CD4-positive, alpha-beta T cell treated with Interleukin-1 beta for 1 hour (primary cell): ENCODE results near the gene FILIP1.
"Not testable (repeated sequence)": the region's sequence is repeated elsewhere in the genome, so short reads cannot be mapped to it uniquely, and the experiment has no call there.

Experiments used
- DNase-seq, 2 donors: peaks; one replicate each; pipeline ENCODE4 v3.0.0-alpha.2; 2020 to 2022

FILIP1 gene

GRCh38 chr6:75449630-75450206, 43.9 kb downstream of the FILIP1 start:
- DNase-seq, result no peak

DNA sequence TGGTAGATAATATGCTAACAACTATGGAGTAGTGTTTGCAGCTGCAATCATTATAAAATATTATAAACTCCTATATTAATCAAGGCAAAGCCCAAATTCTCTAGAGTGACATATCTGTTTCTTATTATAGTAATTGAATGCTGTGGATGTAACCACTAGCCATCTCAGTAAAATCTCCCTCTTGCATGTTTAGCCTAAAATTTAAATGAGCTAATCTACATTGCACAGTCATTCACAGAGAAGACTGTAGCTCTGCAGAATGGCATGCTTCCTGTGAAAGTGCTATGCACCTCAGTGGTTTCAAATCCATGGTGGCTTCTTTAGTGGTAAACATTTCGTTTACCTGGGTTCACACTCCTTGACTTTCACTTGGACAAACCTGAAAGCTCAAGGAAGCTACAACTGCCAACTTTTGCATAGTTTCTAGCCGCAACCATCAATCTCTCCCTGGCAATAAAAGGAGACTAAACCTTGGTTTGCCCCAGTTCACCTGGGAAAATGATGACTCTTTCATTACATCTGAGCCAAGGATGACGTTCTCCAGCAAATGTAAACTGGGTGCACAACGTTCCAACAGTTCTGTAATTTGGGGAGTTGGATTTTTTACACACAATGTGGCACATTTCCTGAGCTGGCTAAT, 47.2 kb downstream of the FILIP1 start:
- DNase-seq, result no peak

- DNase-seq, result no peak
These were observed 47.9 kb downstream of the FILIP1 start for GRCh38 chr6:75445738-75446137.

DNA sequence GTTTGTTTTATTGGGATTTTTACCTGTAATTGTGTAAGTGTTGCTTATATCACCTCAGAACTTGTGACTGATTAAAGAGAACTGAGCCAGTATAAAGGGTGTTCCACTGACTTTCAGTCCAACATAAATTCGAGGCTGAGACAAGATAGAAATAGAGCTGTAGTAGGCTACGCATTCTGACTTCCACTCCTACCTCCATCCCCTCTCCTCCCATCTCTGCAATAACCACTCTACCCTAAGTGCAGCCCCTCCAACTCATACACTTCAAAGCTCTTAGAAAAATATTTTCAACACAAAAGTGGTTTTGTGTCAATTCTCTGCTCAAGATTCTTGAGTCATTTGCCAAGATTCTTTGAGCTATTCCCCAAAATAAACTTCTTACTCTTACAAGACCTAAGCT, 48.7 kb downstream of the FILIP1 start:
- no peak for DNase-seq

DNA sequence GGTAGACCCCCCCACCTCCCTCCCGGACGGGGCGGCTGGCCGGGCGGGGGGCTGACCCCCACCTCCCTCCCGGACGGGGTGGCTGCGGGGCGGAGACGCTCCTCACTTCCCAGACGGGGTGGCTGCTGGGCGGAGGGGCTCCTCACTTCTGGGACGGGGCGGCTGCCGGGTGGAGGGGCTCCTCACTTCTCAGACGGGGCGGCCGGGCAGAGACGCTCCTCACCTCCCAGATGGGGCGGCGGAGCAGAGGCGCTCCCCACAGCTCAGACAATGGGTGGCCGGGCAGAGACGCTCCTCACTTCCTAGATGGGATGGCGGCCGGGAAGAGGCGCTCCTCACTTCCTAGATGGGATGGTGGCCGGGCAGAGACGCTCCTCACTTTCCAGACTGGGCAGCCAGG, 51.7 kb downstream of the FILIP1 start:
- DNase-seq, result not testable (repeated sequence)

DNA sequence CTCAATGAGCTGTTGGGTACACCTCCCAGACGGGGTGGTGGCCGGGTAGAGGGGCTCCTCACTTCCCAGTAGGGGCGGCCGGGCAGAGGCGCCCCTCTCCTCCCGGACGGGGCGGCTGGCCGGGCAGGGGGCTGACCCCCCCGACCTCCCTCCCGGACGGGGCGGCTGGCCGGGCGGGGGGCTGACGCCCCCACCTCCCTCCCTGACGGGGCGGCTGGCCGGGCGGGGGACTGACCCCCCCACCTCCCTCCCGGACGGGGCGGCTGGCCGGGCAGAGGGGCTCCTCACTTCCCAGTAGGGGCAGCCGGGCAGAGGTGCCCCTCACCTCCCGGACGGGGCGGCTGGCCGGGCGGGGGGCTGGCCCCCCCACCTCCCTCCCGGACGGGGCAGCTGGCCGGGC, 52.1 kb downstream of the FILIP1 start:
- not testable (repeated sequence) for DNase-seq

- DNase-seq, result no peak
These were observed 55.0 kb downstream of the FILIP1 start for GRCh38 chr6:75438442-75439116.

DNA sequence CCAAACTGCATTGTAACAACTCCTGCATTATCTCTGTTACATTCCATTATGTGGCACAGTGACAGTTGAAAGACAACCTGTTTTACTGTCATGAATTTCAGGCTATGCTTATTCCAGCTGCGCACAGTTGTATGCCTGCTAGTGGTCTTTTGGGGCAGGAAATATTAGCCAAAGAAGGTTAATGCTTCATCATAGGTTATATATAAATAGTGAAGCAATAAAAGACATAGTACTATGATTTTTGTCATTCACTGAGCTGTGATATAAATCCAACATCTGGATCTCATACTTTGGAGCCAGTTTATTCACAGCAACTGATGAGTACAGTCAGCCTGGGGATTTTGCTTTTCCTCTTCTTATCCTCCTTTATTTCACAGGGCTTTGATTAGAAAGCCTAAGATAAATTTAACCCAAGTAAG, 55.6 kb downstream of the FILIP1 start:
- no peak for DNase-seq

DNA sequence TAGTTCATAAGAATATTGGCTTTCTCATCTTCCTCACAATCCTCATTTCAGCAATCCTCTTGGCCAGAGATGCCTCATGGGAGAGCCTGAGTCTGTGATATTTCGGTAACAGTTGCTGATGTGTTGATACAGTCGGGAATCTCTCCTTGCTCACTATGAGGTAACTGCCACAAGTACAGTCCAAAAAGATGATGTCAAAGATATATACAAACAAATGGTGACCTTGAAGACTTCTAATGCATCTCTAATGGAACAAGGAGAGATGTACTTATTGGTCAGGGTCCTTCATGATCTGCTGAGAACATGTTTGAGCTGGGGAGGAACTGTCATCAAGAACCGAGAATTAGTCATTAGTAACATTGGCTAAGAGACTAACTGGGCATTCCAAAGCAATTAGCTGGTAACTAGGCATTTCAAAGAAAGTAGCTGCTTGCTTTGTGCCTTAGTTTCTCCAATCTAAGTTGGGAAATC, 56.1 kb downstream of the FILIP1 start:
- DNase-seq, result no peak

GRCh38 chr6:75436869-75437268, 56.7 kb downstream of the FILIP1 start:
- DNase-seq, result no peak

GRCh38 chr6:75432809-75433208, 60.8 kb downstream of the FILIP1 start:
- not testable (repeated sequence) for DNase-seq

GRCh38 chr6:75431379-75431778, 62.2 kb downstream of the FILIP1 start:
- no peak for DNase-seq

GRCh38 chr6:75430631-75431325, 62.8 kb downstream of the FILIP1 start:
- DNase-seq, result no peak

DNA sequence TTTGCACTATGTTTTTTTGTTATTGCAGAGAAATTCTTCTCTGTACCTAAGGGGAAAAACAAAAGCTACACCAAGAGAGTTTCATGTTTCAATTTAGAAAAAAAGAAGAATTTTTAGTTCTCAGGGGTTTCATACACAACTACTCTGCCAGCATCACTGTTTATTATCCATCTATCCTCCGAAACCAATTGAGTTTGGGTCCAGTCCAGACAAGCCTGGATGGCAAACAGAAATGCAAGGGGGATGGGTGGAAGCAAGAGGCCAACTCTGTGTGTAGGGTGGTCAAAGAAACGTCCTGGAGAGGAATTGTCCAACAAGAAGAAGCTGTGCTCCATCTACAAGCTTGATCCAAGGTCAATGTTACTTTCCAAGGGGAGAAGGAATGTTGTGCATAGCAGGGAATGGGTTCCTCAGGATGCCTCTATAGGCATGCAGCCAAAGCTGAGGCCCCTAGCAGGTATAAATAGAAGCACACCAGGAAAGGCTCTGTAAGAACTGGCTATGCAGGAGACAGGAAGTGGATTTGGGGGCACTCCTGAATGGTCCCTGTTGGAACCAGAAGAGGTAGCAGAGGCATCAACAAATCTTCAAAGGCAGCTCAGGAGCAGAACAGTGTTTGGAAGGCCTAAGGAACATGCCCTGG, 64.4 kb downstream of the FILIP1 start:
- DNase-seq, result no peak

GRCh38 chr6:75428204-75428603, 65.4 kb downstream of the FILIP1 start:
- DNase-seq, result no peak

DNA sequence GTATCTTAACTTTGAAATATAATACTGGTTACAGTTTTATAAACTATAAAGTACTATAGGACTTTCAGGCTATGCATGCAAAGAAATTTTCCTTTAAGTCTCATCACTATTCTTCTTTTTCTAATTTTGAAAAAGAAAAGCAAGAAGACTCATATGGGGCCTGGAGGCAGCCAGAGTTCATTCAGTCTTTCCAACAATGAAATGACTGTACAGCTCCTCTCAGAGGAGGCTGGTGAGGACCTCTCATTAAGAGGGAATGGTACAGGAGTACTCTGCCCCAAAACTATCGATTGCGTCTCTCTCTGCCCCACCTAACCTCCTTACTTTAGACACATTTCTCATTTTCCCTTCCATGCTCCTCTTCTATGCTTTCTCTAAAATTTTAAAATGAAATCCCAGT, 66.3 kb downstream of the FILIP1 start:
- no peak for DNase-seq

- no peak for DNase-seq
These were observed 68.7 kb downstream of the FILIP1 start for GRCh38 chr6:75424618-75425548.

DNA sequence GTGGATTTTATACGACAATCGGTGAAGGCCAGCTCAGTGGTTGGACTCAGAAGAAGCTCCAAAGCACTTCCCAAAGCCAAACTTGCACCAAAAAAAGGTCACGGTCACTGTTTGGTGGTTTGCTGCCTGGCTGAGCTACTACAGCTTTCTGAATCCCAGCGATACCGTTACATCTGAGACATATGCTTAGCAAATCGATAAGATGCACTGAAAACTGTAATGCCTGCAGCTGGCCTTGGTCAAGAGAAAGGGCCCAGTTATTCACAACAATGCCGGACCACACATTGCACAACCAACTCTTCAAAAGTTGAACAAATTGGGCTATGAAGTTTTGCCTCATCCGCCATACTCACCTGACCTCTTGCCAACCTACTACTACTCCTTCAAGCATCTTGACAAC, 70.2 kb downstream of the FILIP1 start:
- DNase-seq, result no peak

DNA sequence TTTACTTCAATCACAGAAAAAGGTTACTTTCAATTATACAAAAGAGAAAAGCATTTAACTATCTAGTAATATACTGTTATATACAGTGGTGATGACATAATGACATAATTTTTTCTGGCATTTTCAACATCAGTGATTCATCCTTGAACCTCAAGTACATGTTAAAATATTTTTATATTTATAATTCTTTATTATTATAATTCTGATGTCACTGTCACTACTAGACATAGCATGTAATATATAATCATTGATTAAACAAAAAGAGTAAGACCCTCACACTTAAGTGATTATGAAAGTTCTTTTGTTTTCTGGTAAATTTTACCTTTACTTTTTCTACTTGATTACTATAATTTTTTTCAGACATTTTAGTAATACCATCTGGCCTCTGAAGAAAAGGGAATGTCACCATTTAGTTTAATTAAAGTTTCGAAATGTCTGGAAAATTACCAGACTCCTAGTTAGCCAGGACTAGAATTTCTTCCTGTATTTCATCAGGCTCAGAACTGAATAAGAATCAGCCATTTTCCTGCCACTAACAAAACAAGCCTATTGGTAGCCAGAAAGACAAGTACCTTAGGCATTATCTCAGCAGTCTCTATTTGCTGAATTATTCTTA, 71.5 kb downstream of the FILIP1 start:
- no peak for DNase-seq

DNA sequence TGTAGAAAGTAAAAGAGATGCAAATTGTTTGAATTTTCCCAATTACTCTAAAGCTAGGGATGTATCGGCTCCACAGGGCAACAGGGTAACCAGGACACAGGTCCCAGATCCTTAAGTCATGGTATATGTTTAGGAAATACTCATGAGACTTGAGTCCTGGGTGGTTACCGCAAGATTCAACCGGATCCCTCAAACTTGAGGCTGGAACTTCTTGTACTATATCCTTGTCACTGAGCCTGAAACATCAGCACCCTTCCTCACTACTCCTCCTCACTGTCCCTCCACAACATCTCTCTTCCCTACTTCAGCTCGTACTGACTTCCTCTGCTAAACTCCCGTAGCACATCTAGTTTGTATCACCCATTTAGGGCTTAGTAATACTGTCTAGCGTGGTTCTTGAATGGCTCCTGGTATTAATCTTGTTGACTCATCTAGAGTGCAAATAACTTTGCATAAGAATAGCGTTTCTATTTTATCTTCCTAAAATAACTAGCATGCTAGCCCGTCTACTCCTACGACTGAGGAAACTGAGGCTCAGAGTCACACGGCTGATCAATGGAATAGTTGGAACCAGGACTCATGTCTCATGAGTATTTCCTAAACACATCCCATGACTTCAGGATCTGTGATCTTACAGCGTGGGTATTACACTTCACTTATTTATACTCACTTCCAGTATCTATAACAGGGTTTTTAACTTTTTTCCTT, 72.1 kb downstream of the FILIP1 start:
- no peak for DNase-seq

DNA sequence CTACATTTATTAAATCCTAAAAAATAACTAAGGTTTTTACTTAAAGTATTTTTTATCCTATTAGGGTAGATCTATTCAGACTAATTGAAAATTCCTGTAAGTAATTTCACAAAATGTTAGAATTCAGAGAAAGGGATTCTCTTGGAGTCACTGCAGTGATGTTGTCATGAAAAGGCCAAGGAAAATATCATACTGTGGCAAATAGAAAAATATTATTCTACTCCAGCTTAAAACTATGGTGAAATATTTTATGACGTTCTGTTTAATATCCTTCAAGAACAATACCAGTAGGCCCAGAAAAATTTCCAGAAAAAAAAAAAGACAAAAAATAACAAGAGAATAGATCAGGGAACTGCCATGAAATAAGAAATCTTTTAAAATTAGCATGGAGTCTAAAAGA, 73.6 kb downstream of the FILIP1 start:
- DNase-seq, result no peak
